H9 (cell line): ENCODE data around the gene CCDC78. TPM values are rescaled to one million over a fixed set of nuclear protein-coding genes. Genes with fewer than 3 reads are reported as not detected.

Source experiments
- DNase-seq: peaks from one replicate; pipeline ENCODE4 v3.0.0-alpha.2; 2017
- H2AFZ ChIP-seq: one replicate; pipeline ENCODE4 v1.6.1; 2013; ENCODE audit warnings: mild to moderate bottlenecking, low read length, control low read depth, moderate library complexity
- H2AK5ac ChIP-seq: 2 replicates; pipeline ENCODE4 v1.6.1; 2013; ENCODE audit warnings: low read length, control low read depth, mixed read lengths; ENCODE audit not compliant: insufficient read length
- H2BK120ac ChIP-seq: one replicate; pipeline ENCODE4 v1.6.1; 2013; ENCODE audit warnings: low read depth, mild to moderate bottlenecking, low read length, control low read depth, inconsistent platforms; ENCODE audit not compliant: poor library complexity, severe bottlenecking
- H2BK12ac ChIP-seq: 2 replicates; pipeline ENCODE4 v1.6.1; 2013; ENCODE audit warnings: low read length, control low read depth, mixed read lengths, low read depth; ENCODE audit not compliant: insufficient read length
- H2BK15ac ChIP-seq: 2 replicates; pipeline ENCODE4 v1.6.1; 2013; ENCODE audit warnings: low read depth, low read length, control low read depth
- H2BK20ac ChIP-seq: one replicate; pipeline ENCODE4 v1.6.1; 2013; ENCODE audit warnings: low read depth, mild to moderate bottlenecking, low read length, control low read depth, inconsistent platforms; ENCODE audit not compliant: poor library complexity, severe bottlenecking
- H2BK5ac ChIP-seq: 2 replicates; pipeline ENCODE4 v1.6.1; 2013; ENCODE audit warnings: low read length, control low read depth, mixed read lengths; ENCODE audit not compliant: insufficient read length
- H3K14ac ChIP-seq: 2 replicates; pipeline ENCODE4 v1.6.1; 2013; ENCODE audit warnings: low read length, control low read depth; ENCODE audit not compliant: insufficient read depth
- H3K18ac ChIP-seq: 2 replicates; pipeline ENCODE4 v1.6.1; 2013; ENCODE audit warnings: low read depth, mild to moderate bottlenecking, mixed read lengths, low read length, control low read depth; ENCODE audit not compliant: insufficient read length
- H3K23ac ChIP-seq: 2 replicates; pipeline ENCODE4 v1.6.1; 2013; ENCODE audit warnings: low read length, control low read depth, mixed read lengths, low read depth; ENCODE audit not compliant: insufficient read length
- H3K23me2 ChIP-seq: 2 replicates; pipeline ENCODE4 v1.6.1; 2013; ENCODE audit warnings: low read depth, mild to moderate bottlenecking, mixed read lengths, low read length, control low read depth; ENCODE audit not compliant: insufficient read length, poor library complexity, severe bottlenecking
- H3K27ac ChIP-seq: 2 replicates; pipeline ENCODE4 v1.5.1; 2013; ENCODE audit warnings: low read length, control low read depth, mixed read lengths, low read depth; ENCODE audit not compliant: insufficient read length
- H3K27me3 ChIP-seq: 2 replicates; pipeline ENCODE4 v1.6.1; 2013; ENCODE audit warnings: low read length, control low read depth, inconsistent platforms; ENCODE audit not compliant: insufficient read depth
- H3K4ac ChIP-seq: 2 replicates; pipeline ENCODE4 v1.6.1; 2013; ENCODE audit warnings: low read depth, mild to moderate bottlenecking, control low read depth, inconsistent platforms, low read length, moderate library complexity
- H3K4me1 ChIP-seq: 2 replicates; pipeline ENCODE4 v1.6.1; 2013; ENCODE audit warnings: low read length, control low read depth, inconsistent platforms; ENCODE audit not compliant: insufficient read depth
- H3K4me2 ChIP-seq: 2 replicates; pipeline ENCODE4 v1.6.1; 2013; ENCODE audit warnings: low read length, control low read depth, mixed read lengths; ENCODE audit not compliant: insufficient read length, insufficient read depth
- H3K56ac ChIP-seq: 2 replicates; pipeline ENCODE4 v1.6.1; 2013; ENCODE audit warnings: low read depth, mild to moderate bottlenecking, mixed read lengths, low read length, control low read depth; ENCODE audit not compliant: insufficient read length
- H3K79me1 ChIP-seq: 2 replicates; pipeline ENCODE4 v1.6.1; 2013; ENCODE audit warnings: low read depth, mild to moderate bottlenecking, moderate library complexity, low read length, control low read depth, inconsistent platforms; ENCODE audit not compliant: insufficient read depth, poor library complexity, severe bottlenecking
- H3K79me2 ChIP-seq: 2 replicates; pipeline ENCODE4 v1.6.1; 2013; ENCODE audit warnings: low read length, control low read depth, inconsistent platforms; ENCODE audit not compliant: insufficient read depth
- H3K9ac ChIP-seq: 2 replicates; pipeline ENCODE4 v1.6.1; 2013; ENCODE audit warnings: low read length, control low read depth, mixed read lengths; ENCODE audit not compliant: insufficient read length; ENCODE audit errors: extremely low read depth
- H3K9me3 ChIP-seq: one replicate; pipeline ENCODE4 v1.6.1; 2013; ENCODE audit warnings: low read depth, low read length, inconsistent platforms; ENCODE audit not compliant: control insufficient read depth
- H3T11ph ChIP-seq: one replicate; pipeline ENCODE4 v1.6.1; 2013; ENCODE audit warnings: mild to moderate bottlenecking, low read length, control low read depth, inconsistent platforms
- H4K20me1 ChIP-seq: one replicate; pipeline ENCODE4 v1.6.1; 2013; ENCODE audit not compliant: control insufficient read depth, insufficient read length, insufficient read depth
- H4K5ac ChIP-seq: 2 replicates; pipeline ENCODE4 v1.6.1; 2013; ENCODE audit warnings: low read depth, mild to moderate bottlenecking, mixed read lengths, low read length, control low read depth; ENCODE audit not compliant: insufficient read length
- H4K8ac ChIP-seq: replicated peaks from 2 replicates; pipeline ENCODE4 v1.6.1; 2013; ENCODE audit warnings: low read length, control low read depth, mixed read lengths, low read depth; ENCODE audit not compliant: insufficient read length
- H4K91ac ChIP-seq: 2 replicates; pipeline ENCODE4 v1.6.1; 2013; ENCODE audit warnings: low read depth, mild to moderate bottlenecking, moderate library complexity, mixed read lengths, low read length, control low read depth; ENCODE audit not compliant: insufficient read length
- H3K27ac Mint-ChIP-seq, 3 experiments: 2 replicates in 2 of 3; 3 replicates in 1 of 3; pipeline ENCODE4 v1.8.0; 2020 to 2021; ENCODE audit warnings: mixed read lengths in 3 of 3, mild to moderate bottlenecking in 1 of 3, moderate library complexity in 1 of 3
- H3K27me3 Mint-ChIP-seq: 2 replicates; pipeline ENCODE4 v1.8.0; 2021; ENCODE audit warnings: low read depth, mild to moderate bottlenecking, moderate library complexity, mixed read lengths
- H3K36me3 Mint-ChIP-seq, 3 experiments: 2 replicates in 2 of 3; 3 replicates in 1 of 3; pipeline ENCODE4 v1.8.0; 2020 to 2021; ENCODE audit warnings: low read depth in 3 of 3, mixed read lengths in 3 of 3; ENCODE audit not compliant: insufficient read depth in 1 of 3
- H3K4me1 Mint-ChIP-seq, 2 experiments: 2 replicates each; pipeline ENCODE4 v1.8.0; 2020; ENCODE audit warnings: mixed read lengths in 2 of 2
- H3K4me3 Mint-ChIP-seq, 2 experiments: 2 replicates in 1 of 2; 3 replicates in 1 of 2; pipeline ENCODE4 v1.8.0; 2020 to 2021; ENCODE audit warnings: mild to moderate bottlenecking in 2 of 2, mixed read lengths in 2 of 2, moderate library complexity in 1 of 2
- H3K9me3 Mint-ChIP-seq, 2 experiments: 2 replicates in 1 of 2; 3 replicates in 1 of 2; pipeline ENCODE4 v1.8.0; 2020; ENCODE audit warnings: mild to moderate bottlenecking in 2 of 2, mixed read lengths in 2 of 2, moderate library complexity in 1 of 2
- WGBS: extraction: QIAGEN DNeasy Blood & Tissue Kit; methylation state at CpG from one replicate; pipeline ENCODE4 v1.1.7; 2013; ENCODE audit warnings: missing lambda C conversion rate, low lambda C conversion rate, mixed read lengths; ENCODE audit not compliant: insufficient read length; ENCODE audit errors: extremely low coverage; 5-methylcytosine and 5-hydroxymethylcytosine counted together
- total RNA-seq: library from RNA; stranded (reverse); gene quantifications from 2 replicates; pipeline ENCODE4 v1.2.1, GENCODE V29; 2021
- TF ChIP-seq, protein P1 (sequence below): fragments of 200-600 bp; sonication (generic); conservative IDR thresholded peaks from 3 replicates; pipeline ENCODE4 v1.8.0; 2021; ENCODE audit warnings: antibody characterized with exemption, mild to moderate bottlenecking

Gene CCDC78
- total RNA-seq, 1 experiment from 2014 or later: 12.1 TPM

DNA sequence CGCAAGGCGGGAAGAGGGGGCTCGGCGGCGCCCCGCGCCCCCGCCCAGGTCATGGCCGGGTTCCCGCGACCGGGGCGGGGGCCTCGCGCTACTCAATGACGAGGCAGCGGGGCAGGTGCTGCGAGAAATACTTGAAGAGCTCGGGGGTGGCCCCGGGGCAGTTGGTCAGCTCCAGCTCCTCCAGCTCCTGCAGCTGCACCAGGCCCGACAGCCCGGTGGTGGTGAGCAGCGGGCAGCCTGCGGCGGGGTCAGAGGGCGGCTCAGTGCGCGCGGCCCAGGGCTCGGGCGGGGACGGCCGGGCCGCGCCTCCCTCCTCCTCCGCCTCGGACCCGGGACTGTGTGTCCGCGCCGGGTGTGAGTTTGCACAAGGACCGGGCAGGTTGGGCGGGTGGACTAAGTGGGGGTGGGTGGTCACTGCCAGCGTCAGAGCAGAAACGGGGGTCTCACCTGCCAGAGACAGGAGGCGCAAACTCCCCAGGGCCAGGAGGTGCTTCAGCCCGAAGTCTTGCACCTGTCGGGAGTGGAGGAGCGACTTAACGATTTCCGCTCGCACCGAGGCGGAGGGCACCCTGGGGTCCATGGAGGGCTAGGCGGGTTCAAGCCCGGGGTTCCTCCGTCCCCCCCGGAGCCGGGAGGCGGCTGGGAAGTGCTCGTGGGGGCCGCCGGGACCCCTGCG is 31.9 kb downstream of the CCDC78 start:
- H3K4me1 Mint-ChIP-seq: peaks cover 0 to 15% of the 10 kb centered on the region in 2 experiments; a peak in 3 of 4 replicates
- TF ChIP-seq, protein P1, sequence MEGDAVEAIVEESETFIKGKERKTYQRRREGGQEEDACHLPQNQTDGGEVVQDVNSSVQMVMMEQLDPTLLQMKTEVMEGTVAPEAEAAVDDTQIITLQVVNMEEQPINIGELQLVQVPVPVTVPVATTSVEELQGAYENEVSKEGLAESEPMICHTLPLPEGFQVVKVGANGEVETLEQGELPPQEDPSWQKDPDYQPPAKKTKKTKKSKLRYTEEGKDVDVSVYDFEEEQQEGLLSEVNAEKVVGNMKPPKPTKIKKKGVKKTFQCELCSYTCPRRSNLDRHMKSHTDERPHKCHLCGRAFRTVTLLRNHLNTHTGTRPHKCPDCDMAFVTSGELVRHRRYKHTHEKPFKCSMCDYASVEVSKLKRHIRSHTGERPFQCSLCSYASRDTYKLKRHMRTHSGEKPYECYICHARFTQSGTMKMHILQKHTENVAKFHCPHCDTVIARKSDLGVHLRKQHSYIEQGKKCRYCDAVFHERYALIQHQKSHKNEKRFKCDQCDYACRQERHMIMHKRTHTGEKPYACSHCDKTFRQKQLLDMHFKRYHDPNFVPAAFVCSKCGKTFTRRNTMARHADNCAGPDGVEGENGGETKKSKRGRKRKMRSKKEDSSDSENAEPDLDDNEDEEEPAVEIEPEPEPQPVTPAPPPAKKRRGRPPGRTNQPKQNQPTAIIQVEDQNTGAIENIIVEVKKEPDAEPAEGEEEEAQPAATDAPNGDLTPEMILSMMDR: no peak
- peaks cover 81% of the 10 kb centered on the region for H3K27me3 Mint-ChIP-seq
- Histone ChIP-seq H2BK120ac (no peak overlapping the region), H3T11ph (no peak overlapping the region), H3K23ac (no peak overlapping the region), H2BK15ac (no peak overlapping the region), H3K56ac (no peak overlapping the region), H4K20me1 (no peaks in the 10 kb centered on the region), H2AK5ac (no peak overlapping the region), H3K14ac (no peak overlapping the region; the same call in 1 of the 2 replicates), H3K18ac (no peak overlapping the region), H3K9ac (no peak overlapping the region), H3K27me3 (peaks cover 14% of the 10 kb centered on the region), H4K8ac (no peak overlapping the region), H3K27ac (no peak overlapping the region), H3K4ac (no peak overlapping the region), H2BK20ac (no peak overlapping the region), H3K4me1 (no peaks in the 10 kb centered on the region), H3K9me3 (no peaks in the 10 kb centered on the region), H3K79me1 (no peaks in the 10 kb centered on the region), H4K91ac (no peak overlapping the region), H3K4me2 (peak overlapping the region; percentile 56), H2BK5ac (no peak overlapping the region), H2BK12ac (no peak overlapping the region), H3K23me2 (peaks cover 26% of the 10 kb centered on the region), H4K5ac (no peak overlapping the region), H2AFZ (no peak overlapping the region), H3K79me2 (no peaks in the 10 kb centered on the region)
- no peaks in the 10 kb centered on the region; a peak in 1 of 5 replicates for H3K9me3 Mint-ChIP-seq
- no CpG with 5 or more reads among the region's 64 CpGs for WGBS
- H3K4me3 Mint-ChIP-seq: peak overlapping the region; percentile 59 to 85
- H3K36me3 Mint-ChIP-seq: no peaks in the 10 kb centered on the region
- no peak overlapping the region for H3K27ac Mint-ChIP-seq
- DNase-seq: peak; percentile 55
